GM12872 (cell line): ENCODE data around the gene DOK6.

ENCODE experiments used
- TF ChIP-seq, protein P1 (sequence below): IDR thresholded peaks from 3 replicates; pipeline ENCODE4 v1.5.1; 2011; ENCODE audit warnings: low read depth, mild to moderate bottlenecking, low read length, moderate library complexity; ENCODE audit not compliant: insufficient read depth

The DOK6 gene

DNA sequence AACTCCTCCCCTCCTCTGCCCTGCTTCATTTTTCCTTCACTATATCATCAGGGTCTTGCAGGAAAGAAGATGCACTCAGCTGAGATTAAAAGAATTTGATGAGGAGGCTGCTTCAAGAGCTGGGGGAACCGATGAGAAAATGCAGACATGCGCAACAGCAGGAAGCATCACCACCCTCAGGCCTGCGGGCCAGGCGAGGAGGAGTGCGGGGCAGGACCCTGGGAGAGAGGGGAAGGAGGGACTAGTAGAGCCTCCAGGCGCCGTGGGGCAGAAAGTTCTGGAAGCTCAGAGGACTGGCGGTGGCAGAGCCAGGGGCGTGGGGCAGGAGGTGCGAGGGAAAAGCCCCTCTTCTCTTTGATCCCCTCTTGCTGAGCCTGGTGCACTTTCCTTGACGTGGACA, 438.8 kb downstream of the DOK6 start:
- TF ChIP-seq, protein P1, sequence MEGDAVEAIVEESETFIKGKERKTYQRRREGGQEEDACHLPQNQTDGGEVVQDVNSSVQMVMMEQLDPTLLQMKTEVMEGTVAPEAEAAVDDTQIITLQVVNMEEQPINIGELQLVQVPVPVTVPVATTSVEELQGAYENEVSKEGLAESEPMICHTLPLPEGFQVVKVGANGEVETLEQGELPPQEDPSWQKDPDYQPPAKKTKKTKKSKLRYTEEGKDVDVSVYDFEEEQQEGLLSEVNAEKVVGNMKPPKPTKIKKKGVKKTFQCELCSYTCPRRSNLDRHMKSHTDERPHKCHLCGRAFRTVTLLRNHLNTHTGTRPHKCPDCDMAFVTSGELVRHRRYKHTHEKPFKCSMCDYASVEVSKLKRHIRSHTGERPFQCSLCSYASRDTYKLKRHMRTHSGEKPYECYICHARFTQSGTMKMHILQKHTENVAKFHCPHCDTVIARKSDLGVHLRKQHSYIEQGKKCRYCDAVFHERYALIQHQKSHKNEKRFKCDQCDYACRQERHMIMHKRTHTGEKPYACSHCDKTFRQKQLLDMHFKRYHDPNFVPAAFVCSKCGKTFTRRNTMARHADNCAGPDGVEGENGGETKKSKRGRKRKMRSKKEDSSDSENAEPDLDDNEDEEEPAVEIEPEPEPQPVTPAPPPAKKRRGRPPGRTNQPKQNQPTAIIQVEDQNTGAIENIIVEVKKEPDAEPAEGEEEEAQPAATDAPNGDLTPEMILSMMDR, result no peak

GRCh38 chr18:69840001-69840400, 439.3 kb downstream of the DOK6 start:
- TF ChIP-seq, protein P1, result no peak

GRCh38 chr18:69840445-69840844, 439.8 kb downstream of the DOK6 start:
- TF ChIP-seq, protein P1, result no peak

DNA sequence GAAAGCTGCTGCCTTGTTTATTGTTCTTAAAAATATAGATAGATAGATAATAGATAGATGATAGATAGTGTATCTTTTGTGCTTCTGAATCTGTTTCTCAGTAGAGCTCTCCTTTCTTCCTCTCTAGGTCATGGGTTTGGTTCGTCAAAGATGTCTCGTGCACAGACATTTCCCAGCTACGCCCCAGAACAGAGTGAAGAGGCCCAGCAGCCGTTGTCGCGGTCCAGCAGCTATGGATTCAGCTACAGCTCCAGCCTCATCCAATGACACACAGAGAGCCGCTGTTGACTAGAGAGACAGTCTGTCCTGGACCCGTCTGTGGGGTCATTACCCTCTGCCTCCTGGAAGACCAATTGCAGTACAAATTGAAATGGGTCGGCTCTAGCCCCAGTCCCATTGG, 440.4 kb downstream of the DOK6 start:
- TF ChIP-seq, protein P1, result no peak

DNA sequence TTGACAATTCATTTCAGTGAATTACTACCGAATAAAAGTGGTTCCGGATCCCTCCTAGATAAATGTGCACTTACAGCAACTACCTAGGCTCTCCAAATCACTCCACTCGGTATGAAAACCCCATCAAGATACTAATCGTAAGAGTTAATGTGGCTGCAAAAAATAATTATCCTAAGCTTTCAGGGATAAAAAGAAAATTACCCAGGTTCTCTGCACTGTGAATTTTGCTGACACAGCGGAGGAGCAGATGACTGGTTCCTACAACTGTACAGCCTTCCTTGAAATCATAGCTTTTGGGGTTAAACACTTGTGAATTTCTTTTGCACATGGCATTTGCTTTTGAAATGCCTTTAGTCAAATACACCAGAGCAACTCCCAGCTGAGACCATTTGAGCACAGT, 442.3 kb downstream of the DOK6 start:
- TF ChIP-seq, protein P1, result no peak

DNA sequence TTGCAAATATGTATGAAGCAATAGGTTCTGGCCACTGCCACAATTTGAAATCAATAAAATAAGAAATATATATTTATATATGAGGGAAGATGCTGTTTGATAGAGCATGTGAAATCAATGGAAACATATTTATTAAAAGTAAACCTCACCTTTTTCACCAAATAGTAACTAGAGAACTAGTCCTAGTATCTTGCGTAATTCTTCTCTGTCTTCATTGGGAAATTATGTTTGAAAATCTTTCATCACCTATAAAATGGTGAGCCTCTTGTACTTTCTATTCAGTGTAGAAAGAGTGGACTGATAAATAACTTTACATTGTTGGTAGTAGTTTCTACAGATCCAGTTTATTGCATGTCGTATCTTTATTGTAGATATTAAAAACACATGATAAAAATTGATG, 444.0 kb downstream of the DOK6 start:
- TF ChIP-seq, protein P1, result no peak

- TF ChIP-seq, protein P1, result no peak
Observed at GRCh38 chr18:69845593-69846506, 445.2 kb downstream of the DOK6 start.
